ES-I3 (cell line): ENCODE data around the gene ITPKB.
A peak's percentile ranks its signal among the peaks of the same experiment; 100 is the strongest.
"Not testable (repeated sequence)": the region's sequence is repeated elsewhere in the genome, so short reads cannot be mapped to it uniquely, and the experiment has no call there.

Experiments used
- H3K36me3 ChIP-seq: 2 replicates; pipeline ENCODE4 v1.6.1; 2013; ENCODE audit warnings: mild to moderate bottlenecking, low read length, control low read depth, moderate library complexity; ENCODE audit not compliant: insufficient read depth
- H3K4me1 ChIP-seq: 2 replicates; pipeline ENCODE4 v1.6.1; 2013; ENCODE audit warnings: mild to moderate bottlenecking, control low read depth, low read length; ENCODE audit not compliant: insufficient read depth
- H3K9ac ChIP-seq: 2 replicates; pipeline ENCODE4 v1.6.1; 2013; ENCODE audit warnings: low read depth, mild to moderate bottlenecking, low read length, moderate library complexity
- H3K9me3 ChIP-seq: 2 replicates; pipeline ENCODE4 v1.6.1; 2013; ENCODE audit warnings: mild to moderate bottlenecking, low read length, moderate library complexity; ENCODE audit not compliant: control insufficient read depth, insufficient read depth

The ITPKB gene

GRCh38 chr1:226730836-226731235 lies 8.2 kb downstream of the ITPKB start:
- Histone ChIP-seq H3K36me3 (no peaks in the 10 kb centered on the region), H3K9me3 (no peaks in the 10 kb centered on the region), H3K4me1 (peaks cover 33% of the 10 kb centered on the region), H3K9ac (no peak overlapping the region)

DNA sequence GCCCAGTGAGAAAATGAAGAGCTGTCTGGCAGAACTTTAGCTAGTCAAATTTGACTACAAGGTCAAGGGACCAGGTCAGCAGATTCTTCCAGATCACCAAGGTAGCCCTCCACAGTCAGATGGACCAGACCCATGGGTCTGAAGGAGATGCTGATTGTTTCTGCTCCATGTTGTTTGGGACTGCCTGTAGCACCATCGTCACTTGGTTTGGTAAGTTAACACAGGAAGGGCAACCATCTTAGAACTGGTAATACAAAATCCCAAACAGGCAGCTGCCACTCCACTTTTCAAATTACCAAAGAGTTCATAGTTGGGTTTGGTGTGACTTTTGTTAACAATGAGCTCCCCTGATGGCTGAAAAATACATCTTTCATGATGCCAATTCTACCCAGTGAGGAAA lies 9.0 kb downstream of the ITPKB start:
- H3K9me3 ChIP-seq, result no peaks in the 10 kb centered on the region
- H3K36me3 ChIP-seq, result no peaks in the 10 kb centered on the region
- peaks cover 33% of the 10 kb centered on the region for H3K4me1 ChIP-seq
- no peak overlapping the region for H3K9ac ChIP-seq

- Histone ChIP-seq H3K9me3 (no peaks in the 10 kb centered on the region), H3K4me1 (peaks cover 48% of the 10 kb centered on the region), H3K36me3 (no peaks in the 10 kb centered on the region), H3K9ac (no peak overlapping the region)
Observed at GRCh38 chr1:226728448-226728847, 10.6 kb downstream of the ITPKB start.

DNA sequence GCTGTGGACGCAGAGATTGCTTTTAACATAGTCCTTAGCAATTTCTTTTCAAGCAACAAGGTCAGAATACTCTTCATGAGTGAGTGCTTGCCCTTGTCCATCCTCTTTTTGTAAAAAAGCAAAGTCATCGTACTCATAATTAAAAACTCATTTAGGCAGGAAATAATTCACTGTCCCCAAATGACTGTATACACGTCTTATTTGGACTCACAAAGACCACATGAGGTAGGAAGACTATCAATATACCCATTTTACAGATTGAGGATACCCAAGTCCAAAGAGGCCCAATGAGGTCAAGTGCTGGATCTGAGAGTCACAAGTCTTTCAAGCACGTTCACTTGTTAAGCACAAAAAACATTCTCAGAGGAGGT lies 13.2 kb downstream of the ITPKB start:
- no peak overlapping the region for H3K9ac ChIP-seq
- peaks cover 48% of the 10 kb centered on the region for H3K4me1 ChIP-seq
- no peaks in the 10 kb centered on the region for H3K36me3 ChIP-seq
- no peaks in the 10 kb centered on the region for H3K9me3 ChIP-seq

GRCh38 chr1:226723657-226724532 lies 15.2 kb downstream of the ITPKB start:
- no peaks in the 10 kb centered on the region for H3K9me3 ChIP-seq
- no peaks in the 10 kb centered on the region for H3K36me3 ChIP-seq
- 0 out of 2 replicates have a peak overlapping the region, but pooled peaks have one; percentile 0 for H3K9ac ChIP-seq
- peaks cover 40% of the 10 kb centered on the region for H3K4me1 ChIP-seq

- Histone ChIP-seq H3K36me3 (no peaks in the 10 kb centered on the region), H3K9ac (no peak overlapping the region), H3K9me3 (no peaks in the 10 kb centered on the region), H3K4me1 (peaks cover 37% of the 10 kb centered on the region)
Observed at GRCh38 chr1:226722901-226723656, 16.0 kb downstream of the ITPKB start.

- H3K36me3 ChIP-seq, result no peaks in the 10 kb centered on the region
- H3K4me1 ChIP-seq, result peaks cover 31% of the 10 kb centered on the region
- no peaks in the 10 kb centered on the region for H3K9me3 ChIP-seq
- no peak overlapping the region for H3K9ac ChIP-seq
Observed at GRCh38 chr1:226722240-226722900, 16.7 kb downstream of the ITPKB start.

DNA sequence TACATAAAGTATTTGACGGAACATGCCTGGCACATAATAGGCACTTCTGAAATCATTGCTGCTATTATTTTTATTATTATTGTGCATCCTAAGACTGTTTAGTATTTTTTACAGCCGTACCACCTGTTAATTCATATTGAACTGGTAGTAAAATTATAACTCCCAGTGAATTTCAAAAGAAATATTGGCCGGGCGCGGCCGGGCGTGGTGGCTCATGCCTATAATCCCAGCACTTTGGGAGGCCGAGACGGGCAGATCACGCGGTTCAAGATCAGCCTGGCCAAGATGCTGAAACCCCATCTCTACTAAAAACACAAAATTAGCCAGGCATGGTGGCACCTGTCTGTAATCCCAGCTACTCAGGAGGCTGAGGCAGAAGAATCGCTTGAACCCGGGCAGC lies 18.5 kb downstream of the ITPKB start:
- H3K9me3 ChIP-seq, H3K9ac ChIP-seq, H3K36me3 ChIP-seq: not testable (repeated sequence)
- H3K4me1 ChIP-seq, result peaks cover 24% of the 10 kb centered on the region

DNA sequence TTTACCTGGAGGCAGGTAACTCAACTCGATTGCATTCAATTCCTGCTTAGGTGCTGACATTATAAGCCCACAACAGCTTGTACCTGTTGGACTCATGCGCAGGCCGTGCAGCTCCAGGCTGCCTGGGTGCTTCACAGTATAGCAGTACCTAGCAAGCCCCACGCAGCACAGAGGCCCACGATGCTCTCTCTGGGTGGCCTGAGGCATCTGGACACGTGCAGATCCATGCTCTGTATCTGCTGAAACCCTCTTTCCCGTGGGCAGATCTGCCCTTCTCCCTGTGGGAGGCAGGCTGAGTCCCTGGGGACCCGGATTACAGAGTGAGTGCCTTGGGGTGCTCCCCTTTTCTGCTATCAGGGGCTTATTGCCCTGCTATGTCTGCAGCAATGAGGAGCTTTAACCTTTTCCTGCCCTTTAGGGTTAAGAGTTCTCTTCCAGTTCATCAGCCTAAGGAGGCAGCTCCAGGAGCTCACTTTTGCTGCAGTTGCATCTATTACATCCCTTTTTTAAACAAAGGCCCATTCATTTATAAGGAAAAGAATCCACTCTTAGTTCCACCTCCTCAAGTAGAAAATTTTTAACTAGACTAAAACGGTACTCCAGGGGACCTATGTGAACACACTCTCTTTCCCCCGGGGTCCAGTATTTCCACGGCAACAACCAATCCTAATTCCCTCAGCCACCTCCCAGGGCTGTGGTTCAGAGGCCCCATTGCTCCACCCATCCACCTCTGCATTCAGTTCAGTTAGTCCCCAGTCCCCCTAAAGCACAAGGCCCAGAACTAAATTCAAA lies 19.3 kb downstream of the ITPKB start:
- H3K4me1 ChIP-seq, result peaks cover 21% of the 10 kb centered on the region
- H3K36me3 ChIP-seq, result no peaks in the 10 kb centered on the region
- no peaks in the 10 kb centered on the region for H3K9me3 ChIP-seq
- H3K9ac ChIP-seq, result no peak overlapping the region

- H3K9ac ChIP-seq, result no peak overlapping the region
- no peaks in the 10 kb centered on the region for H3K36me3 ChIP-seq
- no peaks in the 10 kb centered on the region for H3K4me1 ChIP-seq
- H3K9me3 ChIP-seq, result peaks cover 7% of the 10 kb centered on the region; the same call in 1 of the 2 replicates
Observed at GRCh38 chr1:226717256-226717909, 21.7 kb downstream of the ITPKB start.

DNA sequence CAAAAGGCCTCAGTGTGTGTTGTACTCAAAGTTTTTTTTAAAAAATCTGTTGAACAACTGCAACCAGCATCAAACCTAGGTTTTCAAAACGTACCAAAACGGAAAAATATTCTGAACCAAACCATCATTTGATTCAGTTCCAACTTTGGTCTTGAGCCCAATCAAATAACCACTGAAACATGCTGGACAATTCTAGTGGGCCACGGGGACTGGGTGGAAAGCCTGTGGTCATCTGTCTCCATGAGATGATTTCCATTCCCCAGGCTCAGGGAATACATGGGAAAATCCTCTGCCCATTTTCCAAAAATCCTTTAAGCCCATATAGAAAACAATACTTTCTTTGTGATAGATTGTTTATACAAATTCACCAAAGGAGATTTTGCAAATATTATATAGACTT lies 22.5 kb downstream of the ITPKB start:
- Histone ChIP-seq H3K36me3 (no peaks in the 10 kb centered on the region), H3K9ac (no peak overlapping the region), H3K4me1 (no peaks in the 10 kb centered on the region), H3K9me3 (peaks cover 7% of the 10 kb centered on the region; the same call in 1 of the 2 replicates)

DNA sequence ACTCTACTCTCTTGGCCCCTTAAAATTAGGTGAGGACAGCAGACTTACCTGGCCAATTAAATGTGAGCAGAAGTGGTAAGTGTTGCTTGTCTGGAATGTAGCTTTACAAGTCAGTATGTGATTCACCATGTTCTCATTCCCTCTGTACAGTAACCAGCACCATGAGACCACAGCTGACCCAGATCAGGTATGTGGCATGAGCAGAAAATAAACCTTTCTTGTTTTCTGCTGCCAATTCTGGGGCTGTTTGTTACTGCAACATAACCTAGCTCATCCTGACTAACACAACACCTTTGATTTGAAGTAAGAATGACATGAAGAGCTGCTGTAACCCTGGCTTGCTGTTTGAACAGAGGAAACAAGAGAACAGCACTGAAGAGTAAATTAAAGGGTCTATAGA lies 24.9 kb downstream of the ITPKB start:
- H3K4me1 ChIP-seq, result no peaks in the 10 kb centered on the region
- peaks cover 7% of the 10 kb centered on the region; the same call in 1 of the 2 replicates for H3K9me3 ChIP-seq
- no peak overlapping the region for H3K9ac ChIP-seq
- no peaks in the 10 kb centered on the region for H3K36me3 ChIP-seq

DNA sequence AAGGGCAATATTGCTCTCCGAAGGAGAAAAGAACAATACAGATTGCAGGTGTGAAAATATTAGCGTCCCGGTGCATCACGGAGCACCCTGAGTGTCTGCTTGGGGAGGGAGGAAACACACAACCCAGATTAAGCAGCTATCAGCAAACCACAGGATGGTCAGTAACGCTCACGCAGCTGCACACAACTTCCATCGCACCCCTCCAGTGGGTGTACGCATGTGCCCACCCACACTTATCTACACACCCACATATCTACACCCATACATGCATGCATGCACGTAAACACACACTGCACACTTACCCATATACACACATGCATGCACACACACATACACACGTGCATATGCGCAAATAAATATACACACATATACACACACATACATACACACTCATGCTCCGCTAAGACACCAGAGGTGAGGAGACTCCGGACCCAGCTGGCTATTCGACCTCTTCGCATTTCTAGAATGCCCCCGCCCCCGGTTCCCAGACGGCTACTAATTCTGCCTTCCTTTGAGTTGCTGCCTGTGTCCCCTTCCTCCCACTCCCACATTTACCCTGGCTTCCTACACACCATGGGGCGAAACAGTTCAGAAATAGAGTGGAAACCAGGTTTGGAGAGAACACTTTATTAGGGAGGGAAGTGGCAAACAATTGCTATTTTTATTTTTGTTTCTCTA lies 26.2 kb downstream of the ITPKB start:
- no peak overlapping the region for H3K9ac ChIP-seq
- H3K9me3 ChIP-seq, result peaks cover 7% of the 10 kb centered on the region; the same call in 1 of the 2 replicates
- H3K4me1 ChIP-seq, result peaks cover 11% of the 10 kb centered on the region
- H3K36me3 ChIP-seq, result no peaks in the 10 kb centered on the region
